Brain pericyte (primary cell): Measurements from ENCODE around the gene GUCY1A2.

ENCODE experiments used
- DNase-seq: peaks from one replicate; pipeline ENCODE4 v3.0.0-alpha.2; 2012; ENCODE audit warnings: low read depth, low spot score

Gene GUCY1A2

DNA sequence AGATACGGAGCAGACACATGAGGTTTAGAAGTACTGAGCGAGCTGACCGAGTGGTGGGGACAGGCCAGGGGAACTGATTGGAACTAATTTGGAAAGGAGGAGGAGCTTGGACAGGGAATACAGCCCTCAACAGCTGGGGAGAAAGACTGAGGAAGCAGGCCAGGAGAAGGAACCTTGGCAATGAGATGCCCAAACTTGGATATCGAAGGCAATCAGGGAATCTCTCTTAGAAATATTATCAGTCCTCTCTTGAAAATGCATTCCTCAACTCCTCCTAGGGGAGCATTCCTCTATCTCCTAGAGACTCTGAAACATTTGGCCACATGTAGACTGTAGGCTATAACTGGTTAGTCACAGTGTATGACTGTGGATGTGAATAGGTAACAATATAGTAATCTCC is 284.6 kb downstream of the GUCY1A2 start:
- DNase-seq = no peak

DNA sequence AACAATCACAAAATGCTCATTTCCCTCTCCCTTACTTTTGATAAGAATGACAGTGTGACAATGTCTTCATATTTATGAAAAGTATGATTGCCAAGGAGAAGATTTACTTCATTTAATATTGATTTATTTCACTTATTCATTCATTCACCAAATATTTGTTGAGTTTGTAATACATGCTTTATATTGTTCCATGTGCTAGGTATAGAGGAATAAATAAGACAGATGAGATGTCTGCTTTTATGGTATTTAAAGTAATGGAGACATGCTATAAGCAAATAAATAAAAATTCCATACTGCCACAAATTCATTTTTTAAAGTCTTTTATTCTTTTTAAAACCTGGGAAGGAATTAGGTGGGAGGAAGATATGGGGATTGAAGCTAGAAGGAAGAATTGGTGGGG is 289.4 kb downstream of the GUCY1A2 start:
- no peak for DNase-seq

DNA sequence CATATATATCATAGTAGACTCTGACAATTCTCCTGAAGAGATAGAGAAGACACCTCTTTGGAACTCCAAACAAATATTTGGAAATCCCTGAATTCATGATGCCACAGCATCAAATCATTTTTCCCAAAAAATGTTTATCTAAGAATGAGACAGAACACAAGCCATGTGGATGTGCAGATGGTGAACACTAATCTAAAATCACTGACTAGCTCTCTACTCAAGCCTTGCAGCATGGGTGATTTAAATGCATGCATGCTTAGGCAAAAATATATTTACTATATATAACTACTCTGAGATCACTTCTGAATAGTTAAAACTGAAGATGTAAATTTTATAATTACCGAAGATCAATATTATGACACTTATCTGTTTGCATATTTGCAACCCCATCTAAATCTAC is 289.9 kb downstream of the GUCY1A2 start:
- no peak for DNase-seq

DNA sequence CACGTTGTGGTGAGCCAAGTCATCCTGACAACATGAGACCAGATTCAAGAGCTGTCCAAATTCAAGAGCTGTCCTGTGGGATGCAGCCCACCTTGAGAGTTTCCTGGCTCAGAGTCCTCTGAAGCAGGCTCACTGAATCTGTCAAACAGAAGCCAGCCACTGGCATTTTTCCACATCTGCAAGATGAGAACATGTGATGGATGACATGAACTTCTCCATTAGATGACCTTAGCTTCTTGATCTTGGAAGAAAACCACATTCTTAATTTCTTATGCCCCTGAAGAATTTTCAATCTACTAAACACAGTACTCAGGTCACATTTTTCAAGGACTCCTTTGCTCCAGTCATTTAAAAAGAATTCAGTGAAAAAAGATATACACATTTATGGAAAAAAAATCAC is 291.0 kb downstream of the GUCY1A2 start:
- no peak for DNase-seq

DNA sequence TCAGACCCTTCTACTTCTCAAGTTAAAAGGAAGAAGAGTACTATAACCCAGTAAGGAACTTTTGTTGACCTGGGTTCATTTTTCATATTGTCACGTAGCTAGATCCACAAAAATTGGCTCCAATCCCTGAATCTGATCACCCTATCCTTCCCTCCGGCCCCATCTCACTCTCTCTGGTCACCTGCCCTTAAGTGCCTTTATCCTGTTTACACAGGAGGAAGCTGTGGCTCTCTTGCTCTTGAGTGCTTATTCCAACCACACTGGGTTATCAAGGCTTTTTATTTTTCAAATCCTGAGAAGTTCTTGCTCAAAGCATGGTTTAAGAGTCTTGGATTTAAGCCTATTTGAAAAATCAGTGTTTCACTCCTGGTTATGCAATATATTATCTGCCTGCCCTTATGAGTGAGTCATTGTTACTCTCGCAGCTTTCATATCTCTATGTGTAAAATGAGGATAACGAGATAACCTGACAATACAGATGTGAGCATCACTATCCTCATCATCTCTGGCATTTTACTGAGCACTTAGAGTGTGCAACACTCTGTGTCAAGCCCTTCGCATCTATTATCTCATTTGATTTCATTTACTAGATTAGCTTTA is 293.9 kb downstream of the GUCY1A2 start:
- no peak for DNase-seq

DNA sequence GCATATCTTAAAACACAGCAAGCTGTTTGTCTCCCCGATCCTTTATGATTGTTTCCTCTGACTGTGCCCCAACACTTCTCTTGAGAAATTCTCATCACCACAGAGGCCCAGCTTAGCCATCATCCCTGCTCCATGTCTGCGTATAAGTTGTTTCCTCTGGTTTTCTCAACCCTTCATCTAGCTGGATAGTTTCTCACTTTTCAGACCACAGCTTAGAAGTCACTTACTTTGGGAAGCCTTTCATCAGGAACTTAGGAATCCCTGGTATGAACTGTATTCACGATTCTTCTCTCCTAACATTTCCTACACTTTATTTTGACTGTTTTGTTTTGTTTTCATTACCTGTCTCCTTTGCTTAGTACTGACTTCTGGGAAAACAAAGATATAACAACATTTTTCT is 295.2 kb downstream of the GUCY1A2 start:
- DNase-seq = no peak

DNA sequence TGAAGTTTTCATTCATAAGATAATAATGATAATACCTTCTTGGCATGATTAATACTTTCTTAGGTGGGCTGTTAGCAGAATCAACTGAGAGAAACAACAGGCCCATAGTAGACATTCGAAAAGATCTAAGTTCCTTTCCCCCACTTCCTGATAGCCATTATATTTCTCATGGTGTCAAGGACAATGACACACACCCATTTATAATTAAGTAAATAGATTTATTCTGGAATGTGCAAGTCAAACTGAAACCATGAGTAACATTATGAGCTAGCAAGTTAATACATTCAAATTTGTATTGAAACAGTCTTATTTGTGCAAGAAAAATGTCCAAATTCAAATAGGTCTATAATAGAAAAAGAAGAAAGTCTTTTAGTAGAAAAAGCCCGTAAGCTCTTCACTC is 301.1 kb downstream of the GUCY1A2 start:
- DNase-seq = no peak

DNA sequence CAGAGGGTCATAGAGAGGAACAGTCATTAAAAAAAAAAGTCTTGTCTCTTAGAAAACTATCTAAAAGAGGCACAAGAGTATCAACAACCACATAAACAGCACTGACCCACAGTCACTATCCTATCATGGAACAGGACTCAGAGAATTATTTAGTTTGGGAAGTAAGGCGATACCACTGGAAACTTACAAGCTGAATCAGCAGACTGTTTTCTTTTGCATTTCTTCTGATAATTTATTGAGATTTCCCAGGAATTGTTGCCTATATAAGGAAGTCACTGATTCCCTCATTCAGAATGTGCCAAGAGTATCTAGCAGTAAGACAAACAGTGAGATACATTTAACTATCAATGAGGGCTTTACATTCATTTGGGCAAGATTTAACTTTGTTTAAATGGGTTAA is 304.1 kb downstream of the GUCY1A2 start:
- DNase-seq = no peak

DNA sequence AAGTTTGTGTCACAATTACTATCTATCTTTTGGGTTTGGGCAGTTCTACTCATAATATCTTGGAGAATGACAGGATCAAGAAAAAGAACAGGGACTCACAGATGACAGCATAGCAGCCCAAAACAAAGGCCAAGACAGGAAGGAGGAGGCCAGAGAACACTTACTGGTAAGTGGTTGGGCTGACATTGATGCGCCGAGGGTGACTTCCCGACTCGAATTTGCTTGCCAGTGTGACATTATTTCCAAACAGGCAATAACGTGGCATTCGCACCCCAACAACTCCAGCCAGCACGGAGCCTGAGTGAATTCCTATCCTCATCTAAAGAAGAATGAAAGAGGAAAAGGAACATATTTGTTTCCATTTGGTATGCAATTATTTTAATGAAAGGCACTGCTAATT is 309.9 kb downstream of the GUCY1A2 start:
- DNase-seq = no peak

DNA sequence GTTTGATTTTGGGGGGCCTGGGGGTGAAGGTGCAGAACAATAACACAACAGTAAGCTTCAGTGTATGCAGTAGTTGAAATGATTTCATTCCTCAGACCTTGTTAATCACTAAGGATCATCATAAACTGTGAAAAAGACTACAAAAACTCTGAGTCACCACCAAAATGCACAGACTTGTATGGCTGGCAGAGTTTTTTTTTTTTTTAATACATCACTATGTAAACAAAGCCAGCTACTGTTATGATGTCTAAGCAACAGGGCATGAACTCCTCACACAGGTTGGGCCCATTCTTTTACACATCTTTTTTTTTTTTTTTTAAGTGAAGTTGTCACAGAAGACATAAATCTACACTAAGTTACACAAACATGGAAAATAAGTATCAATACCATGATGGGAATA is 311.9 kb downstream of the GUCY1A2 start:
- no peak for DNase-seq

DNA sequence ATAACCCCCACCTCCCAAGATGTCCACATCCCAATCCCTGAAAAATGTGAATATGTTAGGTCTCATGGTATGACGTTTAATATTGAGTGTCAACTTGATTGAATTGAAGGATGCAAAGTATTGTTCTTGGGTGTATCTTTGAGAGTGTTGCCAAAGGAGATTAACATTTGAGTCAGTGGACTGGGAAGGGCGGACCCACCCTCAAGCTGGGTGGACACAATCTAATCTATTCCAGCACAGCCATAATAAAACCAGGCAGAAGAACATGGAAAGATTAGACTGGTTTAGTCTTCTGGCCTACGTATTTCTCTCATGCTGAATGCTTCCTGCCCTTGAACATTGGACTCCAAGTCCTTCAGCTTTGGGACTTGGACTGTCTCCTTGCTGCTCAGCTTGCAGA is 315.5 kb downstream of the GUCY1A2 start:
- DNase-seq = no peak

DNA sequence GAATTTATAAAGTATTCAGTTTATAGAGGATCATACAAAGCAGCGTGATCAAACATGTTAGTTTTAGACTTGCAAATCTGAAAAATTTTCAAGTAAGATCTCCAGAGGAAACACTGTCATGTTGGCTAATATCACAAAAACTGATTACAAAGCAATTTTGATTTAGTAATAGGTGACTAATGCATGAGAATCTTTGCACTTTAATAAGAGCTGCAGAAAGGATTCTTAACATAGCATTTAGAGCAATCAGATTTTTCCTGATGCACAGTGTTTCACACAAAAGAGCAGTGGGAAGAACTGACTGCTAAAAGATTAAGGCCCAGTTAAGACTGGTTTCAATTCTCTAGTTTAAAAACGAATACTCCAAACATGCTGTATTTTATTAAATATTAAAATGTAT is 321.2 kb downstream of the GUCY1A2 start:
- no peak for DNase-seq

DNA sequence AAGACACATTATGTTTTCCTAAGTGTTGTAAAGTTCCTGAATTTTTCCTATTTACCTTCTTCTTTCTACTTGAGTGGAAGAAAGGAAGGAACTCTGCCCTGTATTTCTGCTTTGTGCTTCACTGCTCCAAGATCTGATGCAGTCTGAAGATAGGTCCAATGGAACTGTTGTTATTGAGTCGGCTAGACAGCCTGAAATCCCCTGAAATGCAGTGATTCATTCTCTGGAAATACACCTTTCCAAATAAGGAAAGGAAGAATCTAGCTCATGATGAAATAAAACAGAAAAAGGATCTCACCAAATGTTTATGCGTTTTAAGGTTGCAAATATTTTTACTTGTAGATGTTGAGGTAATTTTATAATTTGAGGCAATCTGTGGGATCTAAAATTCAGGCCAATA is 322.8 kb downstream of the GUCY1A2 start:
- DNase-seq = no peak

DNA sequence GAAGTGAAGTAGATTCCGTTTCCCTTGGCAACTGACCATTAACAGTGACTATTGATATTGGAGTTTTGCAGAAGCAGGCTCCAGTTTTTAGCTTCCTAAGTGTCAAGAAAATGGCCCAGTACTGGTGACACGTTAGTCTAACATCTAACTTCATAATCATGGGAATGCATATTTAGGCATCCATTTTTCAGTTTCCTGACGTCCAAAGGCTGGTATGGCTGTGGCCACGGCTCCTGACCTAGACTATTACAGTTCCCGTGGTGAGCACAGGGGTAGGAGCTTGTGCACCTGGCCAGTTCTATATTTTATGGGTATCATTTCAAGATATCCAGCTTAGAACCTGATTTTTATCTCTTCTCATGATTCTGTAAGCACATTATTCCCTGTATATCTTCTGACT is 323.8 kb downstream of the GUCY1A2 start:
- no peak for DNase-seq

DNA sequence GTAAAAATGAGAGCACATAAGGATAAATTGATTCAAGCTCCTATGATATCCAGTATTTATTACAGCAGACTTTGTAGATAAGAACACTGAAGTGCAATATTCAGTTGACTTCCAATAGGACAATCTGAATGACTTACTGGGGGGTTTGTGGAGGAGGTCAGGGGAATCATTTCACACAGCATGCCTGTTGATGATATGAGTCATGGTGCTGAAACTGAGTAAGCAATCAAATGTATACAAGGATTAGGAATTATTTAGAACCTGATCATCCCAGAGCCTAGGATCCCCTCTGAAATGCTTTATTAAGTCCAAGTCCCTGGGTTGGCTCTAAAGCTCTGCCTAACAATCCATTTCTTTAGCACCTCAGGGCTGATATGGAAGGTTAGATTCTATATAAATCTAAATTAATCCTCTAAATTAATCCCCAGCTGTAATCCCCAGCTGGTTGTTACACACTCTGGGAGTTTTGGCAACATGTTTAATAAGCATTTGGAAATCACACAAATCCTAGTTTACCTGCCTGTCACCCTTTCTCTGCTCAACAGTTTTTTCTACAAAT is 326.4 kb downstream of the GUCY1A2 start:
- no peak for DNase-seq

DNA sequence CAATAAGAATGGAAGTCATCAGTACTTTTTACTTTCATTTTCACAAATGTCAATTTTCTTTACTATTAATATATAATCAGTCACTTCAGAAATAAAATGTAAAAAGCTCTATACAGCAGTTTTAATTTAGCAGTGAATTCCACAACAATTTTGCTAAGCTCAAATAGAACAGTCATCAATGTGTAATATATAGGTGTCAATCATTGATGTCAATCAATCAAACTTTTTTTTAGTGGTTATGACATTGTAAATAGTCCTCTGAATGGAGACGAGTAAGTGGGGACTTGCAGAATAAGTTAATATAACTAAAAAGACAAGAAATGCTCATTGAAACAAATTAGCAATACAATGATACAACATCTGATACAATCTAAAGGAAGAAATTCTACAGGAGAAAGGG is 327.4 kb downstream of the GUCY1A2 start:
- DNase-seq = no peak

DNA sequence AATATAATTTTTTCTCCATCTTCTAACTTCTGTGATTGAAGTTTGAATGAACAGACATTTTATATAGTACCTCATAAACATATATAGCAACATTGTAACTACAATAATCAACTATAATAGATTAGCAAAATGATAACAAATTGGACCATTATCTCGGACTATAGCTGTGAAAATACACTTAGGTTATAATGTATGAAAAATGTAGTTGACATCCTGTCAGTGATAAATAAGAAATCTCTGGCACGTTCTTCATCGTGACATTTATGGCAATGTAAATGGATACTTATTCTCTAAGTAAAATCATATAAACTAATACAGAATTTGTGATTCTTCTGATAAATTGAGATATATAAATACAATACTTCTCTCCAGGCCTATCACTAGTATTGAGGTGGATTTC is 333.3 kb downstream of the GUCY1A2 start:
- no peak for DNase-seq

DNA sequence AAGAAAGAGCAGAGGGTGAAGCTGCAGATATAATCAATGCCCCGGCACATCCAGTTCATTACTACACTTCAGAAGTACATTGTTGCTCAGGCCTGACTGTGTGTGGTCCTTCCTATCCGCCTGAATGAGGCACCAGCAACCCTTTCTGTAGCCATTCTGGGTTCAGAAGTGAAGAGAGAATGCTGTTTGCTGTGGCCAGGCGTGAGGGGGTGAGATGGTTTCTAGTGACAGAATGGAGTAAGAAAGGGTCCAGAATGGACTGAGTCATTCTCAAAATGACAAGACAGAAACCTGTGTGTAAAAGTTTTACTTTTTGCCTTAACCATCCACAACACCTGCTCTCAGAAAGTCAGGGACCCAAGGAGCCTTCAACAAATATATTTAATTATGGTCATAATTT is 334.8 kb downstream of the GUCY1A2 start:
- no peak for DNase-seq

DNA sequence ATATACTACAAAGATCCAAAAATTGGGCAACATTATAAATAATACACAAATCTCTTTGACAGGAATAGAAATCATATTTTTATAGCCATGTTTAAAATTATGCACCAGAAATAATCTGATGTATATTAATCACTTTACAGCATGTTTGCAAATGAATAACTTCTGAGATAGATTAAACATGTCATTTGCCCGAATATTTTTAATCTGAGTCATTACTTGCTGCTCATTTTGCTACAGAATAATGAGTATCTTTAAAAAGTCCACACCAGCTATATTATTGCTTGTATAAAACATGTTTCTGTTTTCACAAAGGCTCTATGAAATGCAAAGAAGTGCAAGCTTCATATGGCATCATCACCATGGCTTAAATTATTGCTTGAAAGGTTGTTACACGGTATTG is 336.8 kb downstream of the GUCY1A2 start:
- DNase-seq = no peak

DNA sequence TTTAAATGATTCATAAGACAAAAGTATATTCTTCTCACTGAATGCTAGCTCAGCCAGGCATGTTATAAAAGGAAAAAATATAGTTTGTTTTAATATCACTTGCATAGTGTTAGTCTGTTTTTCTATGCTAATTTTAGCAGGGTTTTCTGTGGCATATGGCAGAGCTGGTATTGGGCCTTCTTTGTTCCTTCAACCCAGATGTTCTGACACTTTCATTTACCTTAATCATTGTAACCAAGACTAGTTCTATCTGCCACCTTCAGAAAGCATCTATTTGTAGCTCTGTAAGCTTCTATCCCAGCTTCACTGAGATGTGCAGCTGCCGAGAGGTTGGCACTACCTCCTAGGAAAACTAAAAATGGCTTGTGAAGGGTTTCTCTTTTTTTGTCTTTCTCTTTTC is 338.7 kb downstream of the GUCY1A2 start:
- no peak for DNase-seq

DNA sequence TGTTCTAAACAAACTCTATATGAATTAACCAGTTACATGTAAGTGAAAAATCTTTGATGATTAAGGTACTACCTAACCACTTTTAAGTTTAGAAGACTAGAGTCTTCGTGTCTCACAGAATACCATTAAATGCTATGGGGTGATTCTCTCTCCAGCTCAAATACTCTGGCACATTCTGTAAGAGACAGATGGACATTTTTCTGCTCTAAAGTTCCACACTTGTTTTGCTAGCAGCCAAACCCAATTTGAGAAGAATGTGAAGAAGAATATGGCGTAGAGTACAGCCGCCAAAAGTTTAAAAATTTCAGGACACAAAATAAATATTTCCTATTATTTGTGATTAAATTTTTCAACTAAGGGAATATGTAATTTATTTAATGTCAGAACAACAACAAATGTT is 339.1 kb downstream of the GUCY1A2 start:
- no peak for DNase-seq

DNA sequence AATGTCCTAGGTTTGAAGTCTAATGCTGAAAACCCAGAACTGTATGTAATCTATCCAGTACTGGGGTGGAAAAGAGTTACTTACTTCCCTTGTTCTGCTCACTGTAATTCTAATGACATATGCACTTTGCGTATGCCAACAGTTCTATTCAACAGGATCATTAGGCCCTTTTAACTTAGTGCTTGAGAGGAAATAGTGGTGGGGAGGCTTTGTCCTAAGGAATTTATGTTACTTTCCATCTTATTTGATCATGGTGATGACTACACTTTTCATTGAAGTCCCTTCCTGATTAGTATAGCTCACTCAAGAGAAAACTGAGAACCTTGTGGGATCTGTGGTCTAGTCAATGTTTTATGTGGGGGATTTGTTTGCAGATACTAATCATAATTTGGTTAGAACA is 348.2 kb downstream of the GUCY1A2 start:
- no peak for DNase-seq

DNA sequence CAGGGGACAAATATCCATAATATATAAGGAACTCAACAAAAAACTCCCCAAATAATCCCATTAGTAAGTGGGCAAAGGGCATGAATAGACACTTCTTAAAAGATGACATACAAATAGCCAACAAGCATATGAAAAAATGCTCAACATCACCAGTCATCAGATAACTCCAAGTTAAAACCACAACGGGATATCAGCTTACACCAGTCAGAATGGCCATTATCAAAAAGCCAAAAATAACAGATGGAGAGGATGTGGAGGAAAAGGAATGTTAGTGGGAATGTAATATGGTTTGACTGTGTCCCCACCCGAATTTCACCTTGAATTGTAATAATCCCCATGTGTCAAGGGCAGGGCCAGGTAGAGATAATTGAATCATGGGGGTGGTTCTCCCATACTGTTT is 350.1 kb downstream of the GUCY1A2 start:
- no peak for DNase-seq

DNA sequence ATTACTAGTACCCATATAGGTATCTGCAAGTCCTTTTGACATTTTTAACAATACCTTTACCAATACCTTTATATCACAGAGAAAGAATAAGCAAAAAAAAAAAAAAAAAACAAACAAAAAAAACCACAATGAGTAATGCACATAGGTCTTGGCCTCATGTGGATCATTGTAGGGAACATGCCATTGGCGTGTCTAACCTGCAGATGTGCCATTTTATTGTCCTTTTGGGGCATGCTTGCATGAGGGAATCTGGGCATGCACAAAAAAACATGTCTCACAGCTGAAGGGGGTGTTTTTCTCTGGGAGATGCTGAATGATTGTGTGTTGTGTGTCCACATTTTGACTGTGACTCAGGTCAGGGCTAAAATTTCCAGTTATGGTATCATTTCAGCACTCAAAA is 361.6 kb downstream of the GUCY1A2 start:
- DNase-seq = no peak
